GM19035 (cell line): Measurements from ENCODE around the gene NDUFA6.
"Not testable (repeated sequence)": the region's sequence is repeated elsewhere in the genome, so short reads cannot be mapped to it uniquely, and the experiment has no call there.

Experiments
- ATAC-seq: cut with Tn5 transposase; IDR thresholded peaks from one replicate; pipeline ENCODE4 v1.9.1; 2021; ENCODE audit not compliant: unreplicated experiment

NDUFA6 gene

GRCh38 chr22:42072606-42073330, 17.8 kb downstream of the NDUFA6 start:
- no peak for ATAC-seq

DNA sequence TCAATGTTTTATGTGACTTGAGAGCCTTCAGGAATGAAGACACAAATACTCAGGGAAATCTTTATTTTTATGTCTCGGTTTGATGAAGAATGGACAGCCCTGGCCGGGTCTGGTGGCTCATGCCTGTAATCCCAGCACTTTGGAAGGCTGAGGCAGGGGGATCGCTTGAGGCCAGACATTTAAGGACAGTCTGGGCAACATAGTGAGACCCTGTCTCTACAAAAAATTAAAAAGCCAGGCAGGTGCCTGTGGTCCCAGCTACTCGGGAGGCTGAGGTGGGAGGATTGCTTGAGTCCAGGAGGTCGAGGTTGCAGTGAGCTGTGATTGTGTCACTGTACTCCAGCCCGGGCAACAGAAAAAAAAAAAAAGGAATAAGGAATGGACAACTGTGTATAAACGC, 19.1 kb downstream of the NDUFA6 start:
- ATAC-seq = not testable (repeated sequence)

- ATAC-seq = peak; percentile 90
Measured at GRCh38 chr22:42070517-42071422, 19.8 kb downstream of the NDUFA6 start, which contains the start of gene NAGA. TSS of gene NAGA (minus strand) at chr22:42070812. CDS start at chr22:42070297, 515 bp downstream.

GRCh38 chr22:42069801-42070516, 20.6 kb downstream of the NDUFA6 start:
- ATAC-seq = peak; percentile 14

DNA sequence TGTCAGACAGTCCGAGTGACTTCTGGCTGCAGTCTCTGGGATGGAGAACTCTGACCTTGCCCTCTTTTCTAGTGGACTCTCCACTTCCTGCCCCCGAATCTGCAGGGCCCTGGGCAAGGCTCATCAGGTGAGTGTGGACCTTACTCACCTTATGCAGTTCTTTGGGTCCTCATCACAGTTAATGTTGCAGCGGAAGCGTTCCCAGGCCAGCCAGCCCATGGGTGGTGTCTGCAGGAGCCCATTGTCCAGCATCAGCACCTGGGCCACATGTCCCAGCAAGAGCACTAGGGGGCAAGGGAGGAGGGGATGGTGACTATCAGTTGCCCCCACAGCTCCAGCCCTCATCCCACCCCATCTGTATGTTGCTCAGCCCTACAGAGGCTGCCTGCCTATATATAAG, 22.3 kb downstream of the NDUFA6 start:
- ATAC-seq = no peak

- ATAC-seq = no peak
Measured at GRCh38 chr22:42067671-42068251, 22.8 kb downstream of the NDUFA6 start.

DNA sequence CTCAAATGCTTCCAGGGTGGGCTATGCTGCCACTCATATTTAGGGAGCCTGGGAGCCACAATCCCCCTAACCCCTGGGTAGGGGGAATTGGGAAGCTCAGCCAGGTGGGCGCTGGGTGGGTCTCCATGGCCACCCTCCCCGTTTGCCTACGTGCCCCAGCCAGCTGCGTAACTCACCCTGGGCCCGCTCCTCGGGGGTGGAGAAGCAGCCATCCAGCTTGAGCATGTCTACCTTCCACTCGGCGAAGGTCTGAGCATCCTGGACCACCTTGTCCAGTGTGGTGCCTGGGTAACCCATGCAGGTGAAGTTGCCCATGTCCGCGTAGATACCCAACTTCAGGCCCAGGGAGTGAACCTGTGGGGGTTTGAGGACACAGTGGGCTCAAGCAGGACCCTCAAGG, 23.6 kb downstream of the NDUFA6 start:
- no peak for ATAC-seq

GRCh38 chr22:42066126-42066761, 24.3 kb downstream of the NDUFA6 start:
- ATAC-seq = no peak

GRCh38 chr22:42065438-42066125, 25.0 kb downstream of the NDUFA6 start:
- ATAC-seq = no peak

- ATAC-seq = no peak
Measured at GRCh38 chr22:42064629-42065028, 25.9 kb downstream of the NDUFA6 start.

GRCh38 chr22:42062506-42063170, 27.9 kb downstream of the NDUFA6 start:
- ATAC-seq = no peak

DNA sequence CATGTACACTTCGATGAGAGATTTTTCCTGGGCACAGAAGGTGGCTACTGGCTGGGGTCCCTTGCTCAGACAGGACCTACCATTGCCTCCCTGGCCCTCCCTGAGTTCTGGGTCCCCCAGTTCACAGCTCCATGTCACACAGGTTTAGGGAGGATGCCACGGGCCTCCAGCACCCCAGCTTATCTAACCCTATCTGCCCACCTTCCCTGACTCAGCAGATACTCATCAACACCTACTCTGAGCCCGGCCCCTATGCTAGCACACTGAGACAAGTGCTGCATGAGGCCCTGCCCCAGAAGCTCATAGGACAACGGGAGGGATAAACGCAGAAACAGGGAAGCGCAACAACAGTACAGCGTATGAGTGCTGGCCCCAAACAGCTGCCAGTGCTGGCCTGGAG, 29.5 kb downstream of the NDUFA6 start:
- ATAC-seq = no peak

DNA sequence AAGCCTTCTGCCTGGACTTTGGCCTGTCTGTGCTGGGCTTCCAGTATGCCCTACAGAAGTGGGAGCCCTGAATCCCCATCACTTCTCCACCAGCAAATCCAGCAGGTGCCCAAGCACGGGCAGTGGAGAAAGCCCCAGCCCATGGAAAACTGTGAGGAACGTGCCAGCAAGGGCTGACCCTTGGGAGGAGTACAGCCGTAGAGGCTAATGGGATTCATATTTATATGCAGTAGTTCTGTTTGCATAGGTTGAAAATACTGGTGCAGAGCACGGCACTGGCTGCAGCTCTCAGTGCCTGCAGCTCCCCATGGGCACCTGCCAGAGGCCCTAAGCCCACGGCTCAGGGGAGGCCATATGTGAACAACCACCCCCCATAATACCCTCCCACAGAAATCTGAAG, 30.1 kb downstream of the NDUFA6 start:
- no peak for ATAC-seq

DNA sequence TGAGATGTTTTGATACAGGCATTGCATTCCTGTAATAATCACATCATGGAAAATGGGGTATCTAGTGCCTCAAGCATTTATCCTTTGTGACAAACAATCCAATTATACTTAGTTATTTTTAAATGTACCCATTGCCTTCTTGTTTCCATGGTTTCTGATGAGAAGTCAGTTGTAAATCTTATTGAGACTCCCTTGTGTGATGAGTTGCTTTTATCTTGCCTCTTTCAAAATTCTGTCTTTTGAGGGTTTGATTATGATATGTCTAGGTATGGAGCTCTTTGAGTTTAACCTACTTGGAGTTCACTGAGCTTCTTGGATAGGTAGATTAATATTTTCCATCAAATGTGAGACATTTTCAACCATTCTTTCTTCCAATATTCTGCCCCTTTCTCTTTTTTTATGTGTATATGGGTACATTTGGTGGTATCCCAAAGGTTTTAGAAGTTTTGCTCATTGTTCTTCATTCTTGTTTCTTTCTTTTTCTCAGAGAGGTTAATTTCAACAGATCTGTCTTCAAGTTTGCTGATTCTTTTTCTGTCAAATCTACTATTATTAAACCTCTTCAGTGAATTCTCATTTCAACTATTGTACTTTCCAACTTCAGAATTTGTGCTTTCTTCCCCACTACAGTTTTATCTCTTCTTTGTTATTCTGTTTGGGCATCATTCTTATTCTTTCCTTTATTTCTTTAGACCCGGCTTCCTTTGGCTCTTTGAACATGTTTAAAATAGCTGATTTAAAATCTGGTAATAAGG, 33.6 kb downstream of the NDUFA6 start:
- ATAC-seq = no peak

GRCh38 chr22:42052765-42053164, 37.8 kb downstream of the NDUFA6 start:
- no peak for ATAC-seq

DNA sequence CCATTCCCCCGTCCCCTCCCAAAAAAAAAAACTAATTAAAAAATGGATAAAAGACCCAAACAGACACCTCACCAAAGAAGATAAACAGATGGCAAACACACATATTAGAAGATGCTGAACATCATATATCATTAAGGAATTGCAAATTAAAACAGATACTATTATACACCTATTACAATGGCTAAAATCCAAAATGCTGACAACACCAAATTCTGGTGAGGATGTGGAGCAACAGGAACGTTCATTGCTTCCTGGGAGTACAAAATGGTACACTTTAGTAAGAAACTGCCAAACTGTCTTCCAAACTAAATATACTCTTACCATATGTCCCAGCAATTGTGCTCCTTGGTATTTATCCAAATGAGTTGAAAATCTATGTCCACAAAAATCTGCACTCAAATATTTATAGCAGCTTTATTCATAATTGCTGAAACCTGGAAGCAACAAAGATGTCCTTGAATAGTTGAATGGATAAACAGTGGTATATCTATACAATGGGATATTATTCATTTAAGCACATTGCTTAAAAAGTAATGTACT, 39.9 kb downstream of the NDUFA6 start:
- no peak for ATAC-seq

GRCh38 chr22:42041784-42042183, 48.8 kb downstream of the NDUFA6 start:
- ATAC-seq = no peak

- ATAC-seq = no peak
Measured at GRCh38 chr22:42039271-42039670, 51.3 kb downstream of the NDUFA6 start.
